ENCODE results near the gene MED12L.
A peak's percentile ranks its signal among the peaks of the same experiment; 100 is the strongest.

The MED12L gene

DNA sequence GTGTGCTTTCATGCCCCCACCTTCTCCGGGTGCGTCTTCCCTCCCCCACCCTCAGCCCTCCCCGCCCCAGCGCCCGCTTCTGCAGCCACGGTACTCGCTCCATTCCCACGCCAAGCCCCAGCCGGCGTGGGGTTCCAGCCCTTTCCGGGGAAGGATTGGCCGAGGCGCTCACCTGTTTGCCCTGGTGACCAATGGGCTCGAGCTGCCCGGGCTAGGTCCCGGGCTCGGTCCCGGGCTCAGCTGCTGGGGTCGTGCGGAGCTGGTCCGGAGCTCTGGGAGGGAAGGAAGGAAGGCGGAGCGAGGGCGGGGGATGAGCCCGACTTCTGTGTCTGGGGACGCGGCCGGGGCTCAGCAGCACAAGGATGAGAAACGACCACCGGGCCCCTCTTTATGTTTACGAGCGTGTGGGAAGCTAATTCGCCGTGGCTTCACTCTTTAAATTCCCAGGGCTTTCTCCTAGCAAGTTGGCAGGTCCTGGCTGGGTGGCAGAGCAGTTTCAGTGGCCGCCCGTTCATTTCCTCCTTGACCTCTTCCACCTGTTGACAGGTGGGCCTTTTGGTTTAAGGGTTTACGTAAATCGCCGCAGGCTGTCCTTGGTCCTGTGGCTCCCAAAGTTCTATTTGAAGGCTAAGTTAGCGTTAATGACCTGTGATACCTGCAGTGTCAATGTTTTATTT lies 375.4 kb downstream of the MED12L start, which contains the start of gene IGSF10 (continued):
- TF ChIP-seq ZNF555 (tag by site-specific recombination; conservative IDR thresholded peaks at IDR 0.05): no peak
- TF ChIP-seq ZFHX2 (tag by site-specific recombination; conservative IDR thresholded peaks at IDR 0.05): peak; percentile 35; the same call in 1 of the 2 replicates
- TF ChIP-seq GLI2 (tag by site-specific recombination; IDR thresholded peaks at IDR 0.05; ENCODE audit: borderline replicate concordance, low read depth): no peak
- TF ChIP-seq SP3 (tag by site-specific recombination; IDR thresholded peaks at IDR 0.05): peak; percentile 55; the same call in 1 of the 2 replicates
- peak; percentile 93 for TF ChIP-seq SP2 (tag by site-specific recombination; IDR thresholded peaks at IDR 0.05)
- TF ChIP-seq, protein P1, sequence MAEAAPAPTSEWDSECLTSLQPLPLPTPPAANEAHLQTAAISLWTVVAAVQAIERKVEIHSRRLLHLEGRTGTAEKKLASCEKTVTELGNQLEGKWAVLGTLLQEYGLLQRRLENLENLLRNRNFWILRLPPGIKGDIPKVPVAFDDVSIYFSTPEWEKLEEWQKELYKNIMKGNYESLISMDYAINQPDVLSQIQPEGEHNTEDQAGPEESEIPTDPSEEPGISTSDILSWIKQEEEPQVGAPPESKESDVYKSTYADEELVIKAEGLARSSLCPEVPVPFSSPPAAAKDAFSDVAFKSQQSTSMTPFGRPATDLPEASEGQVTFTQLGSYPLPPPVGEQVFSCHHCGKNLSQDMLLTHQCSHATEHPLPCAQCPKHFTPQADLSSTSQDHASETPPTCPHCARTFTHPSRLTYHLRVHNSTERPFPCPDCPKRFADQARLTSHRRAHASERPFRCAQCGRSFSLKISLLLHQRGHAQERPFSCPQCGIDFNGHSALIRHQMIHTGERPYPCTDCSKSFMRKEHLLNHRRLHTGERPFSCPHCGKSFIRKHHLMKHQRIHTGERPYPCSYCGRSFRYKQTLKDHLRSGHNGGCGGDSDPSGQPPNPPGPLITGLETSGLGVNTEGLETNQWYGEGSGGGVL (tag by site-specific recombination; IDR thresholded peaks at IDR 0.05): peak; percentile 59
- peak; percentile 46; the same call in 1 of the 2 replicates for TF ChIP-seq GLIS2 (tag by site-specific recombination; IDR thresholded peaks at IDR 0.05)
- TF ChIP-seq, protein P2, sequence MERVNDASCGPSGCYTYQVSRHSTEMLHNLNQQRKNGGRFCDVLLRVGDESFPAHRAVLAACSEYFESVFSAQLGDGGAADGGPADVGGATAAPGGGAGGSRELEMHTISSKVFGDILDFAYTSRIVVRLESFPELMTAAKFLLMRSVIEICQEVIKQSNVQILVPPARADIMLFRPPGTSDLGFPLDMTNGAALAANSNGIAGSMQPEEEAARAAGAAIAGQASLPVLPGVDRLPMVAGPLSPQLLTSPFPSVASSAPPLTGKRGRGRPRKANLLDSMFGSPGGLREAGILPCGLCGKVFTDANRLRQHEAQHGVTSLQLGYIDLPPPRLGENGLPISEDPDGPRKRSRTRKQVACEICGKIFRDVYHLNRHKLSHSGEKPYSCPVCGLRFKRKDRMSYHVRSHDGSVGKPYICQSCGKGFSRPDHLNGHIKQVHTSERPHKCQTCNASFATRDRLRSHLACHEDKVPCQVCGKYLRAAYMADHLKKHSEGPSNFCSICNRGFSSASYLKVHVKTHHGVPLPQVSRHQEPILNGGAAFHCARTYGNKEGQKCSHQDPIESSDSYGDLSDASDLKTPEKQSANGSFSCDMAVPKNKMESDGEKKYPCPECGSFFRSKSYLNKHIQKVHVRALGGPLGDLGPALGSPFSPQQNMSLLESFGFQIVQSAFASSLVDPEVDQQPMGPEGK (tag by site-specific recombination; IDR thresholded peaks at IDR 0.05): peak; percentile 57
- TF ChIP-seq GLIS1 (tag by site-specific recombination; IDR thresholded peaks at IDR 0.05): 0 out of 2 replicates have a peak, but pooled peaks have one; percentile 7
- no peak for TF ChIP-seq ZNF629 (tag by site-specific recombination; IDR thresholded peaks at IDR 0.05)
- 0 out of 2 replicates have a peak, but pooled peaks have one; percentile 11 for TF ChIP-seq ZEB2 (tag by site-specific recombination; IDR thresholded peaks at IDR 0.05)
- TF ChIP-seq SCRT2 (tag by site-specific recombination; IDR thresholded peaks at IDR 0.05): peak; percentile 93
- TF ChIP-seq ZNF837 (tag by site-specific recombination; IDR thresholded peaks at IDR 0.05): no peak
- TF ChIP-seq, protein P3, sequence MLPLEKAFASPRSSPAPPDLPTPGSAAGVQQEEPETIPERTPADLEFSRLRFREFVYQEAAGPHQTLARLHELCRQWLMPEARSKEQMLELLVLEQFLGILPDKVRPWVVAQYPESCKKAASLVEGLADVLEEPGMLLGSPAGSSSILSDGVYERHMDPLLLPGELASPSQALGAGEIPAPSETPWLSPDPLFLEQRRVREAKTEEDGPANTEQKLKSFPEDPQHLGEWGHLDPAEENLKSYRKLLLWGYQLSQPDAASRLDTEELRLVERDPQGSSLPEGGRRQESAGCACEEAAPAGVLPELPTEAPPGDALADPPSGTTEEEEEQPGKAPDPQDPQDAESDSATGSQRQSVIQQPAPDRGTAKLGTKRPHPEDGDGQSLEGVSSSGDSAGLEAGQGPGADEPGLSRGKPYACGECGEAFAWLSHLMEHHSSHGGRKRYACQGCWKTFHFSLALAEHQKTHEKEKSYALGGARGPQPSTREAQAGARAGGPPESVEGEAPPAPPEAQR (tag by site-specific recombination; IDR thresholded peaks at IDR 0.05): no peak
- TF ChIP-seq ZNF791 (tag by site-specific recombination; IDR thresholded peaks at IDR 0.05): no peak
- no peak for TF ChIP-seq ZNF747 (tag by site-specific recombination; IDR thresholded peaks at IDR 0.05)
- no peak for TF ChIP-seq ZNF785 (tag by site-specific recombination; IDR thresholded peaks at IDR 0.05)
- TF ChIP-seq ZNF610 (tag by site-specific recombination; IDR thresholded peaks at IDR 0.05; ENCODE audit: borderline replicate concordance): no peak
- TF ChIP-seq EGR2 (tag by site-specific recombination; IDR thresholded peaks at IDR 0.05; ENCODE audit: low read depth): peak; percentile 6; the same call in 1 of the 2 replicates
- TF ChIP-seq YY1 (tag by site-specific recombination; IDR thresholded peaks at IDR 0.05): no peak
- TF ChIP-seq, protein P4, sequence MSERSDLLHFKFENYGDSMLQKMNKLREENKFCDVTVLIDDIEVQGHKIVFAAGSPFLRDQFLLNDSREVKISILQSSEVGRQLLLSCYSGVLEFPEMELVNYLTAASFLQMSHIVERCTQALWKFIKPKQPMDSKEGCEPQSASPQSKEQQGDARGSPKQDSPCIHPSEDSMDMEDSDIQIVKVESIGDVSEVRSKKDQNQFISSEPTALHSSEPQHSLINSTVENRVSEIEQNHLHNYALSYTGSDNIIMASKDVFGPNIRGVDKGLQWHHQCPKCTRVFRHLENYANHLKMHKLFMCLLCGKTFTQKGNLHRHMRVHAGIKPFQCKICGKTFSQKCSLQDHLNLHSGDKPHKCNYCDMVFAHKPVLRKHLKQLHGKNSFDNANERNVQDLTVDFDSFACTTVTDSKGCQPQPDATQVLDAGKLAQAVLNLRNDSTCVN (tag by site-specific recombination; optimal IDR thresholded peaks at IDR 0.05): peak; percentile 46
- TF ChIP-seq ZNF174 (tag by site-specific recombination; IDR thresholded peaks at IDR 0.05): no peak
- TF ChIP-seq ZNF423 (tag by site-specific recombination; IDR thresholded peaks at IDR 0.05): no peak

All from HEK293 (cell line).